Gastroesophageal sphincter (tissue), 3 donors: ENCODE measurements around the gene SASS6.

Experiments used
- CTCF ChIP-seq, 4 experiments: fragments of 200-600 bp in 2 of 4; fragments of 450-650 bp in 2 of 4; sonication (generic) in 1 of 4; IDR thresholded peaks; one replicate each; pipeline ENCODE4 v1.5.1; 2017 to 2019; ENCODE audit warnings: antibody characterized with exemption in 4 of 4, mild to moderate bottlenecking in 2 of 4, moderate library complexity in 2 of 4
- EP300 ChIP-seq: sonication (generic); formaldehyde crosslinking; IDR thresholded peaks from one replicate; pipeline ENCODE4 v1.6.1; 2017; ENCODE audit warnings: antibody characterized with exemption, mild to moderate bottlenecking
- POLR2A ChIP-seq, 2 donors: fragments of 450-650 bp; IDR thresholded peaks; one replicate each; pipeline ENCODE4 v1.6.1; 2017; ENCODE audit warnings: antibody characterized with exemption in 2 of 2, mild to moderate bottlenecking in 2 of 2, moderate library complexity in 1 of 2
- POLR2AphosphoS5 ChIP-seq: sonication (generic); formaldehyde crosslinking; IDR thresholded peaks from one replicate; pipeline ENCODE4 v1.6.1; 2017; ENCODE audit warnings: antibody characterized with exemption

- TF ChIP-seq CTCF (IDR thresholded peaks at IDR 0.05) (no peak), POLR2A (IDR thresholded peaks at IDR 0.05) (no peak), POLR2AphosphoS5 (no peak), EP300 (no peak)
Measured at GRCh38 chr1:100162881-100163280, 30.2 kb upstream of the SASS6 start.
